SK-N-SH (cell line): ENCODE measurements around the gene PRKG1. TPM values are rescaled to one million over a fixed set of nuclear protein-coding genes. Genes with fewer than 3 reads are reported as not detected.

Experiments used
- CTCF ChIA-PET: fragments of 300-600, 350-600 bp; formaldehyde crosslinking; extraction: SDS; loops from one replicate; lab custom pipeline; 2021; lab: Yijun Ruan, JAX
- POLR2A ChIA-PET: fragments of 350-600 bp; sonication (Branson Sonifier 250); formaldehyde crosslinking; extraction: SDS; loops from one replicate; lab custom pipeline; 2020; ENCODE audit warnings: antibody characterized with exemption, inconsistent platforms; lab: Yijun Ruan, JAX
- DNase-seq: peaks from one replicate; pipeline ENCODE4 v3.0.0; 2012
- H2AFZ ChIP-seq: fragments of 200-600 bp; sonication (generic); 2 replicates; pipeline ENCODE4 v1.8.1; 2016; ENCODE audit warnings: antibody characterized with exemption, mild to moderate bottlenecking, low read depth
- H3F3A ChIP-seq: fragments of 200-600 bp; sonication (generic); replicated peaks from 2 replicates; pipeline ENCODE3; 2016; ENCODE audit warnings: antibody characterized with exemption, mild to moderate bottlenecking; ENCODE audit not compliant: insufficient read depth
- H3K27ac ChIP-seq, 2 experiments: fragments of 200-500 bp in 1 of 2; fragments of 200-600 bp in 1 of 2; sonication (Bioruptor generic) in 1 of 2; sonication (generic), shearing (Covaris generic) in 1 of 2; 2 replicates each; pipeline versions ENCODE4 v1.5.1 to v1.6.1; 2014 to 2016; ENCODE audit warnings: low read depth in 2 of 2, inconsistent platforms in 1 of 2, low read length in 1 of 2, mild to moderate bottlenecking in 1 of 2, mixed read lengths in 1 of 2
- H3K27me3 ChIP-seq: fragments of 200-600 bp; sonication (generic), shearing (Covaris generic); 2 replicates; pipeline ENCODE4 v1.6.1; 2016; ENCODE audit warnings: mixed run types; ENCODE audit not compliant: insufficient read depth
- H3K36me3 ChIP-seq, 2 experiments: fragments of 200-500 bp in 1 of 2; fragments of 200-600 bp in 1 of 2; sonication (Bioruptor generic) in 1 of 2; sonication (generic) in 1 of 2; replicated peaks in 1 of 2; 2 replicates each; pipeline versions ENCODE3 to v1.5.1; 2014 to 2016; ENCODE audit warnings: low read length in 1 of 2, mild to moderate bottlenecking in 1 of 2; ENCODE audit not compliant: insufficient read depth in 2 of 2, control insufficient read depth in 1 of 2
- H3K4me1 ChIP-seq, 2 experiments: fragments of 200-500 bp in 1 of 2; fragments of 200-600 bp in 1 of 2; sonication (Bioruptor generic) in 1 of 2; sonication (generic), shearing (Covaris generic) in 1 of 2; 2 replicates each; pipeline versions ENCODE4 v1.5.1 to v1.6.1; 2014 to 2016; ENCODE audit warnings: low read depth in 1 of 2, low read length in 1 of 2, mixed run types in 1 of 2; ENCODE audit not compliant: insufficient read depth in 2 of 2, control insufficient read depth in 1 of 2
- H3K4me2 ChIP-seq: fragments of 200-600 bp; sonication (generic), shearing (Covaris generic); 2 replicates; pipeline ENCODE4 v1.6.1; 2017; ENCODE audit warnings: mixed run types
- H3K4me3 ChIP-seq, 2 experiments: fragments of 200-500 bp in 1 of 2; fragments of 200-600 bp in 1 of 2; sonication (Bioruptor generic) in 1 of 2; sonication (generic), shearing (Covaris generic) in 1 of 2; 2 replicates each; pipeline versions ENCODE4 v1.5.1 to v1.8.1; 2014 to 2016; ENCODE audit warnings: low read depth in 2 of 2, inconsistent platforms in 1 of 2, low read length in 1 of 2, mild to moderate bottlenecking in 1 of 2, mixed read lengths in 1 of 2, moderate library complexity in 1 of 2
- H3K79me2 ChIP-seq: fragments of 200-600 bp; sonication (generic); 2 replicates; pipeline ENCODE4 v1.8.1; 2017; ENCODE audit warnings: mild to moderate bottlenecking; ENCODE audit not compliant: insufficient read depth
- H3K9ac ChIP-seq: fragments of 200-600 bp; sonication (generic); 2 replicates; pipeline ENCODE4 v1.6.1; 2017; ENCODE audit warnings: mixed run types
- H3K9me2 ChIP-seq: fragments of 200-600 bp; sonication (generic); 2 replicates; pipeline ENCODE4 v1.6.1; 2017; ENCODE audit warnings: mixed run types
- H3K9me3 ChIP-seq: fragments of 200-600 bp; sonication (generic); 2 replicates; pipeline ENCODE4 v1.6.1; 2017; ENCODE audit warnings: mixed run types, mild to moderate bottlenecking, moderate library complexity
- H4K20me1 ChIP-seq: fragments of 200-600 bp; sonication (generic); 2 replicates; pipeline ENCODE4 v1.6.1; 2017; ENCODE audit warnings: mild to moderate bottlenecking, mixed run types; ENCODE audit not compliant: insufficient read depth
- CHD2 ChIP-seq: fragments of 150-350 bp; IDR thresholded peaks from 2 replicates; pipeline ENCODE4 v1.6.1; 2018; ENCODE audit warnings: low read length; ENCODE audit not compliant: partially characterized antibody
- EP300 ChIP-seq, 2 experiments: IDR thresholded peaks; 2 replicates each; pipeline versions ENCODE4 v1.4.0 to v1.6.1; 2012; ENCODE audit warnings: borderline replicate concordance in 1 of 2, low read depth in 1 of 2, low read length in 1 of 2
- EZH2phosphoT487 ChIP-seq: fragments of 200-600 bp; sonication (generic); IDR thresholded peaks from 2 replicates; pipeline ENCODE4 v1.6.1; 2017; ENCODE audit warnings: low read depth, mixed run types, mild to moderate bottlenecking, antibody characterized with exemption, moderate library complexity, borderline replicate concordance
- JUND ChIP-seq: IDR thresholded peaks from 2 replicates; pipeline ENCODE4 v1.4.0; 2012
- MEF2A ChIP-seq: IDR thresholded peaks from 2 replicates; pipeline ENCODE4 v1.4.0; 2012; ENCODE audit warnings: low read depth, borderline replicate concordance
- TAF1 ChIP-seq: IDR thresholded peaks from 2 replicates; pipeline ENCODE4 v1.6.1; 2012; ENCODE audit warnings: low read depth, mild to moderate bottlenecking, low read length, moderate library complexity, borderline replicate concordance
- TCF12 ChIP-seq: IDR thresholded peaks from 2 replicates; pipeline ENCODE4 v1.4.0; 2012
- WGBS: methylation state at CpG from one replicate; pipeline ENCODE4 v1.1.6; 2017; ENCODE audit warnings: low lambda C conversion rate; 5-methylcytosine and 5-hydroxymethylcytosine counted together
- polyA plus RNA-seq, 3 experiments: library from polyadenylated mRNA; depleted of rRNA; stranded (reverse); fragments of >200 nt; gene quantifications; 2 replicates each; pipeline ENCODE4 v1.2.3, GENCODE V29; 2012
- TF ChIP-seq, protein P1 (sequence below): IDR thresholded peaks from 2 replicates; pipeline ENCODE4 v1.4.0; 2012; ENCODE audit warnings: low read depth, borderline replicate concordance
- TF ChIP-seq, protein P2 (sequence below): fragments of 150-350 bp; IDR thresholded peaks from 2 replicates; pipeline ENCODE4 v1.6.1; 2017; ENCODE audit warnings: antibody characterized with exemption, low read length, low read depth, borderline replicate concordance
- TF ChIP-seq, protein P3 (sequence below): IDR thresholded peaks from 2 replicates; pipeline ENCODE4 v1.4.0; 2012; ENCODE audit warnings: low read depth, borderline replicate concordance
- TF ChIP-seq, protein P4 (sequence below): fragments of 200-600 bp; sonication (generic); IDR thresholded peaks from 2 replicates; pipeline ENCODE4 v1.6.1; 2017; ENCODE audit warnings: antibody characterized with exemption, mild to moderate bottlenecking, moderate library complexity

PRKG1 gene
- polyA plus RNA-seq, 1 of the 3 experiments (the other 2 are of a cell fraction): 4.1 TPM

DNA sequence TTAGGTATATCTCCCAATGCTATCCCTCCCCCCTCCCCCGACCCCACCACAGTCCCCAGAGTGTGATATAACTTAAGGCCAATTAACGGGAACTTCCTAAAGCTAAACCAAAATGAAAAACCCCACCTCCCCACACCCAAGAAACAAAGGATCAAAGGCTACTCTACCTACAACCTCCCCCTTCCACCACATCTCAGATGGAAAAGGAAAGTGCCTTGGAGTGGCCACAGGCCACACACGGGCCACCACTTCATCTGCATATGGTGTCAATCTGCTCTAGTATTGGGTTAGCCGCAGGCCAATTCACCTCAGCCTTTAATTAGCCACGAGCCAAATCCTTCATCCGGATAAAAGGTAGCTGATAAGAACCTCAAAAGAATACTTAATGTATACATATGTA, 605.6 kb downstream of the PRKG1 start:
- H3K4me3 ChIP-seq: no peak overlapping the region
- DNase-seq: no peak
- H3K4me2 ChIP-seq: no peak overlapping the region
- WGBS: 72% methylated on average over 6 of the region's 6 CpGs
- no peak overlapping the region for H3K9ac ChIP-seq
- no peaks in the 10 kb centered on the region for H3K27me3 ChIP-seq
- H3K36me3 ChIP-seq: no peaks in the 10 kb centered on the region
- TF ChIP-seq, protein P1, sequence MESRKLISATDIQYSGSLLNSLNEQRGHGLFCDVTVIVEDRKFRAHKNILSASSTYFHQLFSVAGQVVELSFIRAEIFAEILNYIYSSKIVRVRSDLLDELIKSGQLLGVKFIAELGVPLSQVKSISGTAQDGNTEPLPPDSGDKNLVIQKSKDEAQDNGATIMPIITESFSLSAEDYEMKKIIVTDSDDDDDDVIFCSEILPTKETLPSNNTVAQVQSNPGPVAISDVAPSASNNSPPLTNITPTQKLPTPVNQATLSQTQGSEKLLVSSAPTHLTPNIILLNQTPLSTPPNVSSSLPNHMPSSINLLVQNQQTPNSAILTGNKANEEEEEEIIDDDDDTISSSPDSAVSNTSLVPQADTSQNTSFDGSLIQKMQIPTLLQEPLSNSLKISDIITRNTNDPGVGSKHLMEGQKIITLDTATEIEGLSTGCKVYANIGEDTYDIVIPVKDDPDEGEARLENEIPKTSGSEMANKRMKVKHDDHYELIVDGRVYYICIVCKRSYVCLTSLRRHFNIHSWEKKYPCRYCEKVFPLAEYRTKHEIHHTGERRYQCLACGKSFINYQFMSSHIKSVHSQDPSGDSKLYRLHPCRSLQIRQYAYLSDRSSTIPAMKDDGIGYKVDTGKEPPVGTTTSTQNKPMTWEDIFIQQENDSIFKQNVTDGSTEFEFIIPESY: no peak
- TF ChIP-seq EZH2phosphoT487 (no peak), TAF1 (no peak), EP300 (IDR thresholded peaks at IDR 0.05; ENCODE audit: borderline replicate concordance in 1 of 2, low read depth in 1 of 2, low read length in 1 of 2) (no peak), JUND (no peak), TCF12 (no peak), MEF2A (no peak), CHD2 (no peak)
- TF ChIP-seq, protein P2, sequence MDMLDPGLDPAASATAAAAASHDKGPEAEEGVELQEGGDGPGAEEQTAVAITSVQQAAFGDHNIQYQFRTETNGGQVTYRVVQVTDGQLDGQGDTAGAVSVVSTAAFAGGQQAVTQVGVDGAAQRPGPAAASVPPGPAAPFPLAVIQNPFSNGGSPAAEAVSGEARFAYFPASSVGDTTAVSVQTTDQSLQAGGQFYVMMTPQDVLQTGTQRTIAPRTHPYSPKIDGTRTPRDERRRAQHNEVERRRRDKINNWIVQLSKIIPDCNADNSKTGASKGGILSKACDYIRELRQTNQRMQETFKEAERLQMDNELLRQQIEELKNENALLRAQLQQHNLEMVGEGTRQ: no peak
- TF ChIP-seq, protein P3, sequence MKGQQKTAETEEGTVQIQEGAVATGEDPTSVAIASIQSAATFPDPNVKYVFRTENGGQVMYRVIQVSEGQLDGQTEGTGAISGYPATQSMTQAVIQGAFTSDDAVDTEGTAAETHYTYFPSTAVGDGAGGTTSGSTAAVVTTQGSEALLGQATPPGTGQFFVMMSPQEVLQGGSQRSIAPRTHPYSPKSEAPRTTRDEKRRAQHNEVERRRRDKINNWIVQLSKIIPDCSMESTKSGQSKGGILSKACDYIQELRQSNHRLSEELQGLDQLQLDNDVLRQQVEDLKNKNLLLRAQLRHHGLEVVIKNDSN: no peak
- TF ChIP-seq, protein P4, sequence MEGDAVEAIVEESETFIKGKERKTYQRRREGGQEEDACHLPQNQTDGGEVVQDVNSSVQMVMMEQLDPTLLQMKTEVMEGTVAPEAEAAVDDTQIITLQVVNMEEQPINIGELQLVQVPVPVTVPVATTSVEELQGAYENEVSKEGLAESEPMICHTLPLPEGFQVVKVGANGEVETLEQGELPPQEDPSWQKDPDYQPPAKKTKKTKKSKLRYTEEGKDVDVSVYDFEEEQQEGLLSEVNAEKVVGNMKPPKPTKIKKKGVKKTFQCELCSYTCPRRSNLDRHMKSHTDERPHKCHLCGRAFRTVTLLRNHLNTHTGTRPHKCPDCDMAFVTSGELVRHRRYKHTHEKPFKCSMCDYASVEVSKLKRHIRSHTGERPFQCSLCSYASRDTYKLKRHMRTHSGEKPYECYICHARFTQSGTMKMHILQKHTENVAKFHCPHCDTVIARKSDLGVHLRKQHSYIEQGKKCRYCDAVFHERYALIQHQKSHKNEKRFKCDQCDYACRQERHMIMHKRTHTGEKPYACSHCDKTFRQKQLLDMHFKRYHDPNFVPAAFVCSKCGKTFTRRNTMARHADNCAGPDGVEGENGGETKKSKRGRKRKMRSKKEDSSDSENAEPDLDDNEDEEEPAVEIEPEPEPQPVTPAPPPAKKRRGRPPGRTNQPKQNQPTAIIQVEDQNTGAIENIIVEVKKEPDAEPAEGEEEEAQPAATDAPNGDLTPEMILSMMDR: no peak
- ChIA-PET POLR2A (no interaction called here), CTCF (no interaction called here)
- no peaks in the 10 kb centered on the region for H3K79me2 ChIP-seq
- H4K20me1 ChIP-seq: no peaks in the 10 kb centered on the region
- H3K27ac ChIP-seq: no peak overlapping the region
- H2AFZ ChIP-seq: no peak overlapping the region
- no peaks in the 10 kb centered on the region for H3K9me2 ChIP-seq
- no peaks in the 10 kb centered on the region for H3K4me1 ChIP-seq
- H3F3A ChIP-seq: no peaks in the 10 kb centered on the region
- no peaks in the 10 kb centered on the region for H3K9me3 ChIP-seq
